HG02588 (cell line): ENCODE data around the gene DDX39A.
A peak's percentile ranks its signal among the peaks of the same experiment; 100 is the strongest.
"Not testable (repeated sequence)": the region's sequence is repeated elsewhere in the genome, so short reads cannot be mapped to it uniquely, and the experiment has no call there.

Source experiments
- ATAC-seq: cut with Tn5 transposase; IDR thresholded peaks from one replicate; pipeline ENCODE4 v1.9.1; 2021; ENCODE audit warnings: mild to moderate bottlenecking, moderate library complexity; ENCODE audit not compliant: unreplicated experiment

DDX39A gene

GRCh38 chr19:14367016-14367415 is 52.1 kb downstream of the DDX39A start:
- ATAC-seq, result no peak

GRCh38 chr19:14366529-14366928 is 52.6 kb downstream of the DDX39A start:
- peak; percentile 50 for ATAC-seq

GRCh38 chr19:14364098-14364443 is 55.1 kb downstream of the DDX39A start:
- not testable (repeated sequence) for ATAC-seq

- no peak for ATAC-seq
These were observed 55.7 kb downstream of the DDX39A start for GRCh38 chr19:14363183-14364097.

GRCh38 chr19:14361824-14362223 is 57.3 kb downstream of the DDX39A start:
- ATAC-seq, result no peak
